Measurements from ENCODE around the gene BEND7. TPM values are rescaled to one million over a fixed set of nuclear protein-coding genes. Genes with fewer than 3 reads are reported as not detected.
A peak's percentile ranks its signal among the peaks of the same experiment; 100 is the strongest.
"Not testable (repeated sequence)": the region's sequence is repeated elsewhere in the genome, so short reads cannot be mapped to it uniquely, and the experiment has no call there.

BEND7 gene
- total and polyA plus RNA-seq, 9 of the 15 experiments (the other 6 are each of a cell fraction or from before 2014, with no cell fraction given): 1.3 to 11.4 (median 5.2) TPM

- no peak for TF ChIP-seq AFF1 (IDR thresholded peaks at IDR 0.05; ENCODE audit: low read depth in 1 of 2, partially characterized antibody in 2 of 2)
- TF ChIP-seq ZEB2 (IDR thresholded peaks at IDR 0.05): no peak
- no peak for TF ChIP-seq ZNF57 (CRISPR knock-in tag; IDR thresholded peaks at IDR 0.05)
These were observed 13.7 kb upstream of the BEND7 start (continued) for GRCh38 chr10:13542533-13542932.

- H3K9me3 ChIP-seq (replicated peaks; ENCODE audit: control insufficient read depth, insufficient read depth, low read depth, low read length); H3K9ac ChIP-seq (ENCODE audit: insufficient read depth in 1 of 2, low read depth in 2 of 2, low read length in 2 of 2); in situ Hi-C loops (cut with MboI); H3K4me3 ChIP-seq; H4K20me1 ChIP-seq (replicated peaks; ENCODE audit: control insufficient read depth, insufficient read depth, low read length); ATAC-seq; H3K79me2 ChIP-seq (ENCODE audit: control insufficient read depth, insufficient read depth, low read length); H3K9me1 ChIP-seq (ENCODE audit: control insufficient read depth, insufficient read depth, low read length); FAIRE-seq; DNase-seq (ENCODE audit: extremely low read depth in 1 of 4, low spot score in 3 of 4); BruUV-seq (replicated peaks); H3K36me3 ChIP-seq (ENCODE audit: control insufficient read depth, insufficient read depth, low read length); H3K27ac ChIP-seq (ENCODE audit: extremely low read depth, low read depth, low read length); H3K4me1 ChIP-seq (replicated peaks in 1 of 2; ENCODE audit: control insufficient read depth in 2 of 2, insufficient read depth in 2 of 2, low read length in 2 of 2); CTCF ChIA-PET (ENCODE audit: low intra/inter-chr PET ratio); POLR2A ChIA-PET; TF ChIP-seq ID3, NR4A1 (CRISPR knock-in tag; IDR thresholded peaks at IDR 0.05): not testable (repeated sequence)
- H3K4me2 ChIP-seq (ENCODE audit: insufficient read depth, low read length): peak overlapping the region; percentile 68
- intact Hi-C loops (cut with micrococcal nuclease): loop anchor here (10.0 kb wide), 1 partner anchor 433 kb away; the partner anchor contains the start of gene OPTN
- peak overlapping the region; percentile 63; the same call in 1 of the 2 replicates for H2AFZ ChIP-seq (ENCODE audit: low read depth, low read length)
- peaks cover 24 to 28% of the 10 kb centered on the region in 2 experiments for H3K27me3 ChIP-seq (ENCODE audit: control insufficient read depth in 2 of 2, insufficient read depth in 2 of 2, low read length in 2 of 2)
- WGBS (ENCODE audit: insufficient coverage, low coverage, missing lambda C conversion rate): 7% methylated on average over 9 of the region's 9 CpGs
- peak; percentile 71 for TF ChIP-seq PYGO2 (tag; IDR thresholded peaks at IDR 0.05)
- TF ChIP-seq PTTG1 (tag; IDR thresholded peaks at IDR 0.05; ENCODE audit: low read depth): peak; percentile 43; the same call in 1 of the 2 replicates
- TF ChIP-seq RFX1 (IDR thresholded peaks at IDR 0.05): peak; percentile 45; the same call in 1 of the 2 replicates
- TF ChIP-seq GTF2A2 (tag; IDR thresholded peaks at IDR 0.05): peak; percentile 86
- TF ChIP-seq ZNF639 (CRISPR knock-in tag; conservative IDR thresholded peaks at IDR 0.05 in 1 of 2, IDR thresholded peaks at IDR 0.05 in 1 of 2): 0 out of 4 replicates have a peak, but pooled peaks of 1 of the 2 experiments have one; percentile 29
- peak; percentile 60; the same call in 1 of the 2 replicates for TF ChIP-seq ID3 (tag; IDR thresholded peaks at IDR 0.05)
- TF ChIP-seq DMBX1 (CRISPR knock-in tag; IDR thresholded peaks at IDR 0.05; ENCODE audit: borderline replicate concordance): peak; percentile 33; the same call in 1 of the 2 replicates
- TF ChIP-seq BACH1 (tag; IDR thresholded peaks at IDR 0.05): peak; percentile 44; the same call in 1 of the 2 replicates
- peak; percentile 98 for TF ChIP-seq NR4A1 (tag; IDR thresholded peaks at IDR 0.05)
- TF ChIP-seq MEF2D (tag; conservative IDR thresholded peaks at IDR 0.05; ENCODE audit: low read depth): peak; percentile 81
These were observed 9.2 kb upstream of the BEND7 start for GRCh38 chr10:13537985-13538384.

Data from K562 (cell line).